ENCODE results near the gene FAM9B.
"Not testable (repeated sequence)": the region's sequence is repeated elsewhere in the genome, so short reads cannot be mapped to it uniquely, and the experiment has no call there.

The FAM9B gene

GRCh38 chrX:9033586-9033985 is 341 bp downstream of the FAM9B start:
- TF ChIP-seq ZFX (IDR thresholded peaks at IDR 0.05) = no peak
- no peak for TF ChIP-seq CTCF (conservative IDR thresholded peaks at IDR 0.05)
- no peak overlapping the region for H3K27ac ChIP-seq

- TF ChIP-seq ZFX (IDR thresholded peaks at IDR 0.05) (no peak), CTCF (conservative IDR thresholded peaks at IDR 0.05) (no peak)
- no peak overlapping the region for H3K27ac ChIP-seq
Measured at GRCh38 chrX:9033179-9033578, 748 bp downstream of the FAM9B start.

GRCh38 chrX:9023293-9023692 is 10.6 kb downstream of the FAM9B start:
- no peak for TF ChIP-seq CTCF (conservative IDR thresholded peaks at IDR 0.05)
- no peak for TF ChIP-seq ZFX (IDR thresholded peaks at IDR 0.05)

GRCh38 chrX:9019151-9019550 is 14.8 kb downstream of the FAM9B start:
- TF ChIP-seq CTCF (conservative IDR thresholded peaks at IDR 0.05) (no peak), ZFX (IDR thresholded peaks at IDR 0.05) (no peak)
- H3K27ac ChIP-seq = no peak overlapping the region

More at GRCh38 chrX:9023293-9023692, 10.6 kb downstream of the FAM9B start:
- H3K27ac ChIP-seq = no peak overlapping the region

- not testable (repeated sequence) for H3K27ac ChIP-seq
Measured at GRCh38 chrX:9018332-9018731, 15.6 kb downstream of the FAM9B start.

GRCh38 chrX:9003041-9003440 is 30.9 kb downstream of the FAM9B start:
- no peak overlapping the region for H3K27ac ChIP-seq
- TF ChIP-seq CTCF (conservative IDR thresholded peaks at IDR 0.05) = no peak
- no peak for TF ChIP-seq ZFX (IDR thresholded peaks at IDR 0.05)

- H3K27ac ChIP-seq = no peak overlapping the region
- TF ChIP-seq ZFX (IDR thresholded peaks at IDR 0.05) (no peak), CTCF (conservative IDR thresholded peaks at IDR 0.05) (no peak)
Measured at GRCh38 chrX:8988446-8988845, 45.5 kb downstream of the FAM9B start.

- TF ChIP-seq ZFX (IDR thresholded peaks at IDR 0.05) (no peak), CTCF (conservative IDR thresholded peaks at IDR 0.05) (no peak)
- no peak overlapping the region for H3K27ac ChIP-seq
Measured at GRCh38 chrX:8987672-8988250, 46.2 kb downstream of the FAM9B start.

All from C4-2B (cell line).